Hindlimb muscle (tissue), 1 donor: ENCODE results near the gene LPIN1. TPM values are rescaled to one million over a fixed set of nuclear protein-coding genes. Genes with fewer than 3 reads are reported as not detected.
"Not testable (repeated sequence)": the region's sequence is repeated elsewhere in the genome, so short reads cannot be mapped to it uniquely, and the experiment has no call there.

Experiments
- DNase-seq: peaks from one replicate; pipeline ENCODE4 v3.0.0-alpha.2; 2013
- polyA plus RNA-seq: library from polyadenylated mRNA; unstranded; fragments of 120-200 nt; gene quantifications from one replicate; pipeline ENCODE4 v1.2.1, GENCODE V29; 2013; ENCODE audit not compliant: insufficient read length

LPIN1 gene
- polyA plus RNA-seq, 1 donor = 22.6 TPM

GRCh38 chr2:11835403-11835802 is 89.0 kb downstream of the LPIN1 start:
- no peak for DNase-seq

GRCh38 chr2:11836647-11837219 is 90.3 kb downstream of the LPIN1 start:
- no peak for DNase-seq

- no peak for DNase-seq
Measured at GRCh38 chr2:11837875-11838734, 91.7 kb downstream of the LPIN1 start.

GRCh38 chr2:11839916-11840315 is 93.5 kb downstream of the LPIN1 start:
- DNase-seq = no peak

- DNase-seq = no peak
Measured at GRCh38 chr2:11842336-11842735, 95.9 kb downstream of the LPIN1 start.

- not testable (repeated sequence) for DNase-seq
Measured at GRCh38 chr2:11844798-11845197, 98.4 kb downstream of the LPIN1 start.

- DNase-seq = not testable (repeated sequence)
Measured at GRCh38 chr2:11847935-11848334, 101.5 kb downstream of the LPIN1 start.

- no peak for DNase-seq
Measured at GRCh38 chr2:11850082-11850481, 103.7 kb downstream of the LPIN1 start.

- no peak for DNase-seq
Measured at GRCh38 chr2:11852526-11853196, 106.2 kb downstream of the LPIN1 start.

- DNase-seq = no peak
Measured at GRCh38 chr2:11853197-11853588, 106.8 kb downstream of the LPIN1 start.

- DNase-seq = no peak
Measured at GRCh38 chr2:11855064-11855760, 108.8 kb downstream of the LPIN1 start.

- DNase-seq = no peak
Measured at GRCh38 chr2:11856095-11856494, 109.7 kb downstream of the LPIN1 start.

GRCh38 chr2:11858883-11859282 is 112.5 kb downstream of the LPIN1 start:
- no peak for DNase-seq

GRCh38 chr2:11859975-11860374 is 113.5 kb downstream of the LPIN1 start:
- not testable (repeated sequence) for DNase-seq

GRCh38 chr2:11861044-11861443 is 114.6 kb downstream of the LPIN1 start:
- DNase-seq = no peak

- DNase-seq = no peak
Measured at GRCh38 chr2:11862049-11862448, 115.6 kb downstream of the LPIN1 start.

GRCh38 chr2:11863103-11863502 is 116.7 kb downstream of the LPIN1 start:
- DNase-seq = no peak

GRCh38 chr2:11863513-11864328 is 117.3 kb downstream of the LPIN1 start:
- peak; percentile 78 for DNase-seq

- DNase-seq = no peak
Measured at GRCh38 chr2:11864724-11865123, 118.3 kb downstream of the LPIN1 start.

- DNase-seq = no peak
Measured at GRCh38 chr2:11865378-11865777, 118.9 kb downstream of the LPIN1 start.

GRCh38 chr2:11865805-11866204 is 119.4 kb downstream of the LPIN1 start:
- DNase-seq = no peak
